ENCODE data around the gene ACAA2. TPM values are rescaled to one million over a fixed set of nuclear protein-coding genes. Genes with fewer than 3 reads are reported as not detected.

ACAA2 gene
- total and polyA plus RNA-seq, 2 experiments from 2014 or later, result 91.1 to 126 TPM

DNA sequence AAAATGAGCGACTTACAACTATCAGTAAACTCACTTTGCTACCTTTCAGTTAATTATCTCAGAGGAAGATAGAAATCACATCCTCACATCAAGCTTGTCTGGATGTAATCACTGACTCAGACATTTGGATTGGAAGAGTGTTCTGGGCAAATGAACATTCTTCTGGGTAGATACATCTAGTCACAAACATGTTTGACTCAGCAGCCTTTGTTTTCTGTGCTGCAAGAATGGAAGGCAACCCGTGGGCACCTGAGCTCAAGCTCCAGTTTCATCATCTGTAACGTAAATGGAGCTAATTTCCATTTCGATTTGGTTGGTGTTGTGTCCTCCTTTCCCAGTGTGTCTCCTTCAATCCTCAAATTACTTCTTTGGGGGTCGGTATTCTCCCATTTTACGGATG lies 58.5 kb downstream of the ACAA2 start:
- no peak for TF ChIP-seq JUNB (IDR thresholded peaks at IDR 0.05; ENCODE audit: unreplicated experiment)
- TF ChIP-seq CREB1 (CRISPR knock-in tag; IDR thresholded peaks at IDR 0.05; ENCODE audit: low read depth), result no peak
- peaks cover 8% of the 10 kb centered on the region for H3K27me3 Mint-ChIP-seq (ENCODE audit: insufficient read depth, low read depth, poor library complexity)
- Histone ChIP-seq H3K4me3 (no peak overlapping the region), H3K4me2 (no peak overlapping the region), H3K36me3 (ENCODE audit: insufficient read depth) (no peaks in the 10 kb centered on the region), H3K4me1 (ENCODE audit: insufficient read depth) (peaks cover 13% of the 10 kb centered on the region; the same call in 1 of the 2 replicates), H3K27me3 (ENCODE audit: insufficient read depth) (no peaks in the 10 kb centered on the region), H4K20me1 (replicated peaks; ENCODE audit: insufficient read depth) (no peaks in the 10 kb centered on the region), H3K9me2 (ENCODE audit: insufficient read depth) (no peaks in the 10 kb centered on the region), H3K79me2 (replicated peaks; ENCODE audit: insufficient read depth) (no peaks in the 10 kb centered on the region), H3K27ac (ENCODE audit: low read depth) (no peak overlapping the region), H2AFZ (peak overlapping the region; percentile 58; the same call in 1 of the 2 replicates), H3F3A (replicated peaks; ENCODE audit: low read depth) (0 out of 2 replicates have a peak, but pooled peaks cover 3% of the 10 kb centered on the region)
- H3K4me3 Mint-ChIP-seq, result no peak overlapping the region
- DNase-seq (ENCODE audit: low spot score), result no peak
- peaks cover 27% of the 10 kb centered on the region for H3K4me1 Mint-ChIP-seq
- H3K27ac Mint-ChIP-seq, result no peak overlapping the region
- no peak for ATAC-seq
- no peaks in the 10 kb centered on the region; the same call in none of the 3 replicates for H3K9me3 Mint-ChIP-seq
- no peaks in the 10 kb centered on the region; the same call in 2 of the 3 replicates for H3K36me3 Mint-ChIP-seq (ENCODE audit: low read depth)

- Histone ChIP-seq H4K20me1 (replicated peaks; ENCODE audit: insufficient read depth) (no peaks in the 10 kb centered on the region), H3F3A (replicated peaks; ENCODE audit: low read depth) (0 out of 2 replicates have a peak, but pooled peaks cover 3% of the 10 kb centered on the region), H3K36me3 (ENCODE audit: insufficient read depth) (no peaks in the 10 kb centered on the region), H3K9me2 (ENCODE audit: insufficient read depth) (no peaks in the 10 kb centered on the region), H3K4me1 (ENCODE audit: insufficient read depth) (peaks cover 5% of the 10 kb centered on the region; the same call in 1 of the 2 replicates), H2AFZ (no peak overlapping the region), H3K4me3 (no peak overlapping the region), H3K27ac (ENCODE audit: low read depth) (no peak overlapping the region), H3K27me3 (ENCODE audit: insufficient read depth) (no peaks in the 10 kb centered on the region), H3K79me2 (replicated peaks; ENCODE audit: insufficient read depth) (no peaks in the 10 kb centered on the region), H3K4me2 (no peak overlapping the region)
- H3K27me3 Mint-ChIP-seq (ENCODE audit: insufficient read depth, low read depth, poor library complexity), result peaks cover 4% of the 10 kb centered on the region
- no peaks in the 10 kb centered on the region; the same call in 2 of the 3 replicates for H3K36me3 Mint-ChIP-seq (ENCODE audit: low read depth)
- no peak overlapping the region for H3K4me3 Mint-ChIP-seq
- H3K9me3 Mint-ChIP-seq, result no peaks in the 10 kb centered on the region; the same call in none of the 3 replicates
- DNase-seq (ENCODE audit: low spot score) (no peak), ATAC-seq (no peak)
- no peak for TF ChIP-seq CREB1 (CRISPR knock-in tag; IDR thresholded peaks at IDR 0.05; ENCODE audit: low read depth)
- TF ChIP-seq NANOG (IDR thresholded peaks at IDR 0.05; ENCODE audit: borderline replicate concordance), result no peak
- peaks cover 15% of the 10 kb centered on the region for H3K4me1 Mint-ChIP-seq
- H3K27ac Mint-ChIP-seq, result no peak overlapping the region
Measured at GRCh38 chr18:49753643-49754042, 59.7 kb downstream of the ACAA2 start.

GRCh38 chr18:49752095-49752457 lies 61.3 kb downstream of the ACAA2 start:
- Mint-ChIP-seq H3K9me3 (no peaks in the 10 kb centered on the region; the same call in 2 of the 3 replicates), H3K27me3 (ENCODE audit: insufficient read depth, low read depth, poor library complexity) (no peaks in the 10 kb centered on the region), H3K4me3 (no peak overlapping the region), H3K4me1 (peaks cover 11% of the 10 kb centered on the region), H3K36me3 (ENCODE audit: low read depth) (no peaks in the 10 kb centered on the region), H3K27ac (no peak overlapping the region)
- no peaks in the 10 kb centered on the region for H4K20me1 ChIP-seq (replicated peaks; ENCODE audit: insufficient read depth)
- DNase-seq (ENCODE audit: low spot score) (no peak), ATAC-seq (peak; percentile 55)
- no peaks in the 10 kb centered on the region for H3K79me2 ChIP-seq (replicated peaks; ENCODE audit: insufficient read depth)
- no peak overlapping the region for H3K4me3 ChIP-seq
- peaks cover 5% of the 10 kb centered on the region; the same call in 1 of the 2 replicates for H3K4me1 ChIP-seq (ENCODE audit: insufficient read depth)
- H2AFZ ChIP-seq, result no peak overlapping the region
- no peaks in the 10 kb centered on the region for H3F3A ChIP-seq (replicated peaks; ENCODE audit: low read depth)
- H3K27me3 ChIP-seq (ENCODE audit: insufficient read depth), result no peaks in the 10 kb centered on the region
- no peak overlapping the region for H3K4me2 ChIP-seq
- H3K36me3 ChIP-seq (ENCODE audit: insufficient read depth), result no peaks in the 10 kb centered on the region
- no peak overlapping the region for H3K27ac ChIP-seq (ENCODE audit: low read depth)
- no peaks in the 10 kb centered on the region for H3K9me2 ChIP-seq (ENCODE audit: insufficient read depth)
- TF ChIP-seq NANOG (IDR thresholded peaks at IDR 0.05; ENCODE audit: borderline replicate concordance) (no peak), ZNF331 (CRISPR knock-in tag; IDR thresholded peaks at IDR 0.05; ENCODE audit: low read depth) (no peak), ZNF462 (CRISPR knock-in tag; IDR thresholded peaks at IDR 0.05) (no peak), JUNB (IDR thresholded peaks at IDR 0.05; ENCODE audit: unreplicated experiment) (no peak), EZH2 (IDR thresholded peaks at IDR 0.05; ENCODE audit: low read depth, unreplicated experiment) (no peak), STAT1 (IDR thresholded peaks at IDR 0.05; ENCODE audit: unreplicated experiment) (no peak)

Measured in GM23338 (cell line).